Measurements from ENCODE around the gene PPIL1. TPM values are rescaled to one million over a fixed set of nuclear protein-coding genes. Genes with fewer than 3 reads are reported as not detected.

Gene PPIL1
- total RNA-seq, 3 donors from 2014 or later, result 4.5 to 24.7 (median 19.7) TPM

DNA sequence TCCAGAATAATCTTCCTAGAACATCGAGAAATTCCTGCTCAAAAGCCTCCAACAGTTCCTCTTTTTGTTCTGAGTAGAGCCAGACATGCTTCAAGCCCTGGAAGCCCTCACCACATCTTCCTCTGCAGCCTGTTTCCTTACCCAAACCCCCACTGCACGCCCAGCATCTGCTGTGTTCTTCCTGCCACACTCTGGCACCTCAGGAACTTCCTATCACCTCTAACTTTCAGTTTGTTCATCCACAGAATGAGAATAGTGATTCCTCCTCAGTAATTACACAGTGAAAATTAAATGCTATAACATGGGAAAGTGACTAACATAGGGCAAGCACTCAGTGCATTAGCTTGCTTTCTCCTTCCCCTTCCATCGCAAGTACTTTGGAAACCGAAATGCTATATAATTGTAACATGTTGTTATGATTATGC is 37.4 kb upstream of the PPIL1 start:
- Histone ChIP-seq H3K27ac (peak overlapping the region; percentile 67 to 69), H3K9me3 (no peaks in the 10 kb centered on the region), H3K4me1 (peaks cover 6 to 9% of the 10 kb centered on the region in 2 donors), H3K36me3 (no peaks in the 10 kb centered on the region), H3K4me3 (no peak overlapping the region), H3K27me3 (no peaks in the 10 kb centered on the region)
- TF ChIP-seq, protein P1, sequence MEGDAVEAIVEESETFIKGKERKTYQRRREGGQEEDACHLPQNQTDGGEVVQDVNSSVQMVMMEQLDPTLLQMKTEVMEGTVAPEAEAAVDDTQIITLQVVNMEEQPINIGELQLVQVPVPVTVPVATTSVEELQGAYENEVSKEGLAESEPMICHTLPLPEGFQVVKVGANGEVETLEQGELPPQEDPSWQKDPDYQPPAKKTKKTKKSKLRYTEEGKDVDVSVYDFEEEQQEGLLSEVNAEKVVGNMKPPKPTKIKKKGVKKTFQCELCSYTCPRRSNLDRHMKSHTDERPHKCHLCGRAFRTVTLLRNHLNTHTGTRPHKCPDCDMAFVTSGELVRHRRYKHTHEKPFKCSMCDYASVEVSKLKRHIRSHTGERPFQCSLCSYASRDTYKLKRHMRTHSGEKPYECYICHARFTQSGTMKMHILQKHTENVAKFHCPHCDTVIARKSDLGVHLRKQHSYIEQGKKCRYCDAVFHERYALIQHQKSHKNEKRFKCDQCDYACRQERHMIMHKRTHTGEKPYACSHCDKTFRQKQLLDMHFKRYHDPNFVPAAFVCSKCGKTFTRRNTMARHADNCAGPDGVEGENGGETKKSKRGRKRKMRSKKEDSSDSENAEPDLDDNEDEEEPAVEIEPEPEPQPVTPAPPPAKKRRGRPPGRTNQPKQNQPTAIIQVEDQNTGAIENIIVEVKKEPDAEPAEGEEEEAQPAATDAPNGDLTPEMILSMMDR (IDR thresholded peaks at IDR 0.05), result no peak
- TF ChIP-seq POLR2AphosphoS5 (IDR thresholded peaks at IDR 0.05), result no peak
- TF ChIP-seq POLR2A (IDR thresholded peaks at IDR 0.05), result no peak
- intact Hi-C loops (cut with DNase I; ENCODE audit: low total_unique reads), result no loop called here
- DNase-seq (ENCODE audit: low spot score in 2 of 2), result no peak

DNA sequence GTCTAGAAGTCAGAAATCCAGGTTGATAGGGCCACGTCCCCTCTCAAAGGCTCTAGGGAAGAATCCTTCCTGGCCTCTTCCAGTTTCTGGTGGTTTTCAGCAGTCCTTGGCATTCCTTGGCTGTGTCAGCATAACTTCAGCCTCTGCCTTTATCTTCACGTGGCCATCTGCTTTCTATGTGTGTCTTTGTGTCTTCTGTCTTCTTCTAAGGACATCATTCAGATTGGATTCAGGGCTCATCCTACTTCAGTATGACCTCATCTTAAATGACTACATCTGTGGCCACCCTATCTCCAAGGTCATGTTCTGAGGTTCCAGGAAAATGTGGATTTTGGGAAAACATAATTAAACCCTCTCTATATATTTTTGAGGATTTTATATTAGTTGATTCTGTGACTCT is 34.1 kb upstream of the PPIL1 start:
- no peak for DNase-seq (ENCODE audit: low spot score in 2 of 2)
- H3K4me3 ChIP-seq, result no peak overlapping the region
- no peak overlapping the region for H3K27ac ChIP-seq
- TF ChIP-seq POLR2AphosphoS5 (IDR thresholded peaks at IDR 0.05) (no peak), POLR2A (IDR thresholded peaks at IDR 0.05) (no peak)
- TF ChIP-seq, protein P1 (IDR thresholded peaks at IDR 0.05), result no peak
- intact Hi-C loops (cut with DNase I; ENCODE audit: low total_unique reads), result loop anchor here (5.0 kb wide), 1 partner anchor 414 kb away; no protein-coding TSS in a partner anchor
- H3K27me3 ChIP-seq, result no peaks in the 10 kb centered on the region
- H3K36me3 ChIP-seq, result no peaks in the 10 kb centered on the region
- peaks cover 6 to 16% of the 10 kb centered on the region in 2 donors for H3K4me1 ChIP-seq
- no peaks in the 10 kb centered on the region for H3K9me3 ChIP-seq

DNA sequence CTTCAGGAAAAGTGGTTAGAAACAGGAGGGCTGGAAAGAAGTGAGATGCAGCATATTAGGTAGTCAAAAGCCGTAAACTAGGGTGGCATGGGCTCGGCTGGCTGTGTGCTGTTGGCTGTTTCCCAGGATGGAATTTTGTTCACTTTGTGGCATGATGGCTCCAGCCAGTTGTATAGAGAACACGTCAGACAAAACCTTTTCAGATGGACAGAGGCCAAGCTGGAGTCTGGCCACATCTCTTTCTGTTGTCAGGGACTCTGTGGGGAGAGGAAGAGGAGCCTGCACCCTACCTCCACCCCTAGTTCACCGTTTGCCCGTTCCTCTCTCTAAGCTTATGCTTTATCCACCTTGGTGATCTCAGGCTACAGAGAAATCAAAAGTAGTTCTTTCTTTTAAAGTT is 33.2 kb upstream of the PPIL1 start:
- H3K27ac ChIP-seq, result peak overlapping the region; percentile 21 to 52
- intact Hi-C loops (cut with DNase I; ENCODE audit: low total_unique reads), result loop anchor here (5.0 kb wide), 1 partner anchor 415 kb away; no protein-coding TSS in a partner anchor
- no peaks in the 10 kb centered on the region for H3K36me3 ChIP-seq
- H3K27me3 ChIP-seq, result no peaks in the 10 kb centered on the region
- TF ChIP-seq POLR2AphosphoS5 (IDR thresholded peaks at IDR 0.05), result no peak
- TF ChIP-seq, protein P1 (IDR thresholded peaks at IDR 0.05), result no peak
- TF ChIP-seq POLR2A (IDR thresholded peaks at IDR 0.05), result no peak
- DNase-seq (ENCODE audit: low spot score in 2 of 2), result peak in 1 of 2 donors; percentile 60
- peaks cover 0 to 16% of the 10 kb centered on the region in 2 donors for H3K4me1 ChIP-seq
- no peaks in the 10 kb centered on the region for H3K9me3 ChIP-seq
- no peak overlapping the region for H3K4me3 ChIP-seq

DNA sequence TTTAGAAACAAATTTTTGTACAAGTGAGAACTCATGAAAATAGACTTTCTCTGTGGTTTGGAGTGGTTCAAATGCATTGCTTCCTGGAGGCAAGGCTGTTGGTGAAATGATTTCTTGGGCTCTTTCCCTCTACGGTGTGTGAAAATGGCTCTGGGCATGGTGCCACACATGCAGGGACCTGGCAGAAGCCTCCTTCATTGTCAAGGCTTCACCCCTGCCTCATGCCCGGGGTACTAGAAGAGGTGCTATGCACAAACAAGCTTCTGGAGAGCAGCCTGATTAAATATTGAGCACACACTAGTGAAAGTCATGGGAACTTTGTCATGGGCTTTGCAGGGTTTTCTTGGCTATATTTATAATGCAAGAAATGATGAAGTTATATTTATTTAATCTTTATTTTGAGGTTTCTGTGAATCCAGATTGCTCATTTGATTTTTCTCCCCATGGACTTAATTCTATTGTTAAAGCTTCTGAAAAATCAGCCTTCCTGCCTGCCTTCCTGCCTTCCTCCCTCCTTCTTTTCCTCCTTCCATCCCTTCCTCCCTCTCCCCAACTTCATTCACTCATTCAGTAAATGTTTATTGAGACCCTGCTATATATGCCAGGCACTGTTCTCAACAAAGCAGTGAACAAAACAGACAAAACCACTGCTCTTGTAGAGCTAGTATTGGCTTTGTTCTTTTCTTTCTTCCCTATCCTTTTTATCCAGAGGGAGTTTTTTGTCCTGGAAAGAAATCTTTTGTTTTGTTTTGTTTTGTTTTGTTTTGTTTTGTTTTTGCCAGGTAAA is 32.1 kb upstream of the PPIL1 start:
- Histone ChIP-seq H3K9me3 (no peaks in the 10 kb centered on the region), H3K4me3 (no peak overlapping the region), H3K27me3 (no peaks in the 10 kb centered on the region), H3K27ac (peak overlapping the region; percentile 27 to 52), H3K36me3 (peaks cover 8% of the 10 kb centered on the region), H3K4me1 (peaks cover 0 to 13% of the 10 kb centered on the region in 2 donors)
- intact Hi-C loops (cut with DNase I; ENCODE audit: low total_unique reads), result loop anchor here (5.0 kb wide), 1 partner anchor 416 kb away; no protein-coding TSS in a partner anchor
- DNase-seq (ENCODE audit: low spot score in 2 of 2), result peak; percentile 57 to 80
- TF ChIP-seq POLR2AphosphoS5 (IDR thresholded peaks at IDR 0.05) (no peak), POLR2A (IDR thresholded peaks at IDR 0.05) (no peak)
- TF ChIP-seq, protein P1 (IDR thresholded peaks at IDR 0.05), result no peak

DNA sequence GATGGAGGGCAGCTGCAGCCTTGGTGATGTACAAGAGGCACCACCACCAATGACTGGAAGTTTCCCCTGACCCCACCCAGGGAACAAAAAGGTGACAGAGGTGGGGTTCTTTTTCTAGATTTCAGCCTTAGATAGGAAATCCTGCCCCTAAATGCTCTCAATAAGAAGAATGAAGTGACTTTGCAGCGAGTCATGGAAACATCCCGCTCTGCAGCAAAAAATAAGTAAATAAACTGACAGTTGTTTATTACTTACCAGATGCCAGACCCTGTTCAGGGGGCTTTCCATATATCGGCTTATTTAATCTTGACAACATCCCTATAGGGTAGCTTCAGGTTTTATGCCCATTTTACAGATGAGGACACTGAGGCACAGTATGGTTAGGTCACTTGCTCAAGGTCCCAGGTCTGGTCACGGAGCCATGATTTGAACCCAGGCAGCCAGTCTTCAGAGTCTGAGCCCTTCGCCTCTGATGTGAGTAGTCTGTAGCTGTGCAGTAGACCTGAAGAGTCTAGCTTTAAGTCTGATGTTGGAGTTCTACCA is 30.3 kb upstream of the PPIL1 start:
- Histone ChIP-seq H3K27me3 (no peaks in the 10 kb centered on the region), H3K27ac (no peak overlapping the region), H3K9me3 (no peaks in the 10 kb centered on the region), H3K4me3 (no peak overlapping the region), H3K4me1 (peaks cover 0 to 13% of the 10 kb centered on the region in 2 donors), H3K36me3 (peaks cover 8% of the 10 kb centered on the region)
- intact Hi-C loops (cut with DNase I; ENCODE audit: low total_unique reads), result loop anchor here (5.0 kb wide), 1 partner anchor 417 kb away; no protein-coding TSS in a partner anchor
- TF ChIP-seq, protein P1 (IDR thresholded peaks at IDR 0.05), result no peak
- TF ChIP-seq POLR2A (IDR thresholded peaks at IDR 0.05) (no peak), POLR2AphosphoS5 (IDR thresholded peaks at IDR 0.05) (no peak)
- DNase-seq (ENCODE audit: low spot score in 2 of 2), result no peak
